Astrocyte (in vitro differentiated cells and primary cell): ENCODE measurements around the gene ZDHHC16. TPM values are rescaled to one million over a fixed set of nuclear protein-coding genes. Genes with fewer than 3 reads are reported as not detected.

Experiments
- DNase-seq: peaks from one replicate; pipeline ENCODE4 v3.0.0-alpha.2; 2010; ENCODE audit warnings: low read depth
- FAIRE-seq: peaks from 2 replicates; lab custom pipeline; 2011; peaks lifted over from hg19 to GRCh38; lab: Jason Lieb, UNC
- H2AFZ ChIP-seq: 2 replicates; pipeline ENCODE4 v1.6.0; 2012; ENCODE audit warnings: low read depth, low read length, inconsistent platforms
- H3K27ac ChIP-seq: 2 replicates; pipeline ENCODE4 v1.5.1; 2011; ENCODE audit warnings: low read depth, low read length, inconsistent platforms
- H3K27me3 ChIP-seq: 2 replicates; pipeline ENCODE4 v1.6.0; 2011; ENCODE audit warnings: low read length, inconsistent platforms; ENCODE audit not compliant: insufficient read depth
- H3K36me3 ChIP-seq: 2 replicates; pipeline ENCODE4 v1.5.1; 2011; ENCODE audit warnings: low read length, inconsistent platforms; ENCODE audit not compliant: insufficient read depth
- H3K4me1 ChIP-seq: 2 replicates; pipeline ENCODE4 v1.5.1; 2011; ENCODE audit warnings: low read length, inconsistent platforms; ENCODE audit not compliant: insufficient read depth
- H3K4me2 ChIP-seq: 2 replicates; pipeline ENCODE4 v1.6.0; 2012; ENCODE audit warnings: low read length, inconsistent platforms
- H3K4me3 ChIP-seq: 2 replicates; pipeline ENCODE4 v1.5.1; 2011; ENCODE audit warnings: low read depth, mild to moderate bottlenecking, low read length, inconsistent platforms; ENCODE audit not compliant: insufficient read depth
- H3K79me2 ChIP-seq: 2 replicates; pipeline ENCODE4 v1.6.0; 2012; ENCODE audit warnings: mild to moderate bottlenecking, low read length, inconsistent platforms; ENCODE audit not compliant: insufficient read depth
- H3K9ac ChIP-seq: 2 replicates; pipeline ENCODE4 v1.6.0; 2012; ENCODE audit warnings: mild to moderate bottlenecking, low read length, inconsistent platforms
- H3K9me3 ChIP-seq: 2 replicates; pipeline ENCODE4 v1.5.1; 2012; ENCODE audit warnings: low read depth, mild to moderate bottlenecking, low read length, inconsistent platforms; ENCODE audit not compliant: insufficient read depth
- H4K20me1 ChIP-seq: 2 replicates; pipeline ENCODE4 v1.6.0; 2012; ENCODE audit warnings: low read length, inconsistent platforms; ENCODE audit not compliant: insufficient read depth
- H3K27ac Mint-ChIP-seq: one replicate; pipeline ENCODE4 v1.8.0; 2021; ENCODE audit warnings: mild to moderate bottlenecking, mixed read lengths; ENCODE audit not compliant: unreplicated experiment
- H3K27me3 Mint-ChIP-seq: one replicate; pipeline ENCODE4 v1.8.0; 2021; ENCODE audit warnings: low read depth, mixed read lengths; ENCODE audit not compliant: unreplicated experiment
- H3K36me3 Mint-ChIP-seq: one replicate; pipeline ENCODE4 v1.8.0; 2021; ENCODE audit warnings: low read depth, mixed read lengths; ENCODE audit not compliant: unreplicated experiment
- H3K4me1 Mint-ChIP-seq: one replicate; pipeline ENCODE4 v1.8.0; 2021; ENCODE audit warnings: low read depth, mixed read lengths; ENCODE audit not compliant: unreplicated experiment
- H3K4me3 Mint-ChIP-seq: one replicate; pipeline ENCODE4 v1.8.0; 2021; ENCODE audit warnings: mild to moderate bottlenecking, moderate library complexity, mixed read lengths; ENCODE audit not compliant: unreplicated experiment
- H3K9me3 Mint-ChIP-seq: one replicate; pipeline ENCODE4 v1.8.0; 2021; ENCODE audit warnings: mild to moderate bottlenecking, mixed read lengths; ENCODE audit not compliant: unreplicated experiment
- EZH2 ChIP-seq: IDR thresholded peaks from 2 replicates; pipeline ENCODE4 v1.6.1; 2012; ENCODE audit warnings: mild to moderate bottlenecking, low read length, inconsistent platforms; ENCODE audit not compliant: insufficient read depth
- total RNA-seq: library from RNA; stranded (reverse); gene quantifications from 2 replicates; pipeline ENCODE4 v1.2.1, GENCODE V29; 2021
- TF ChIP-seq, protein P1 (sequence below): IDR thresholded peaks from 2 replicates; pipeline ENCODE4 v1.5.1; 2011; ENCODE audit warnings: low read depth, mild to moderate bottlenecking, inconsistent platforms, low read length, moderate library complexity; ENCODE audit not compliant: insufficient read depth

The ZDHHC16 gene
- total RNA-seq, 1 donor from 2014 or later = 53.5 TPM

DNA sequence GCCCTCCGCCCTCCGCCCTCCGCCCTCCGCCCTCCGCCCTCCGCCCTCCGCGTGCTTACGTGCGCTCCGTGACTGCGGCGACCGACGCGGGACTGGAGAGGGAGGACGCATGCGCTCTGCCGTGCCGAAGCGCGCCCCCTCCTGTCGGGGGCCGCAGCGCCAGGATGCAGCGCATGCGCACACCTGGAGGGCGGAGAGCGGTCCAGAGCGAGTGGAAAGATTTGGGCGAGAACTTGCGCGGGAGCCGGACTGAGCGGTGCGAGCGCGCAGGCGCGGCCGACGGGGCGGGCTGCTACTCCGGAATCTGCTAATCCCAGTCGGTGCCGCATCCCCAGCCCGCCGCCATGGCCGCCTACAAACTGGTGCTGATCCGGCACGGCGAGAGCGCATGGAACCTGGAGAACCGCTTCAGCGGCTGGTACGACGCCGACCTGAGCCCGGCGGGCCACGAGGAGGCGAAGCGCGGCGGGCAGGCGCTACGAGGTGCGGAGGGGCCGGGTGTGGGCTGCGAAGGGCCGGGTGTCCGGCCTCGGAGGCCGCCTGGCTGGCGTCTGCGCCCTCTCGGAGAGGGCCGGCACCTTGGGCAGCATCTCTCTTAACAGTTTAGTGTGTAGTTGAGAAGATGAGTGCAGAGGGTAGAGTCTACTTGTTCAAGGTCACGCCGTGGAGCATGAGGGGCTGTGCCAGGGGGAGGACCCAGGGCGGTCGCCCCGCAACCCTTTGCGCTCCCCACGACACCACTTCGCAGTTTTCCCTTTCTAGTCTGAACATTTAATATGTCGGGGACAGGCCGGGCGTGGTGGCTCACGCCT is 19.8 kb upstream of the ZDHHC16 start, which contains the start of gene PGAM1:
TSS of gene PGAM1 (plus strand) at position 228 of the 812 bp plus-strand sequence. CDS start at position 345, 117 bp downstream.
- H4K20me1 ChIP-seq = peaks cover 34% of the 10 kb centered on the region
- no peaks in the 10 kb centered on the region for H3K27me3 ChIP-seq
- peak within 1 kb of the TSS; percentile 90 for H3K9ac ChIP-seq
- H3K79me2 ChIP-seq = peaks cover 66% of the 10 kb centered on the region
- H3K4me2 ChIP-seq = peak within 1 kb of the TSS; percentile 99
- Mint-ChIP-seq H3K36me3 (peaks cover 7% of the 10 kb centered on the region), H3K27ac (peak within 1 kb of the TSS; percentile 91), H3K4me1 (peaks cover 19% of the 10 kb centered on the region), H3K4me3 (peak within 1 kb of the TSS; percentile 96), H3K27me3 (no peaks in the 10 kb centered on the region), H3K9me3 (no peaks in the 10 kb centered on the region)
- H2AFZ ChIP-seq = peak within 1 kb of the TSS; percentile 50
- no peak for FAIRE-seq
- H3K4me3 ChIP-seq = peak within 1 kb of the TSS; percentile 96
- peaks cover 17% of the 10 kb centered on the region for H3K36me3 ChIP-seq
- no peaks in the 10 kb centered on the region for H3K9me3 ChIP-seq
- peak within 1 kb of the TSS; percentile 86 for H3K27ac ChIP-seq
- TF ChIP-seq, protein P1, sequence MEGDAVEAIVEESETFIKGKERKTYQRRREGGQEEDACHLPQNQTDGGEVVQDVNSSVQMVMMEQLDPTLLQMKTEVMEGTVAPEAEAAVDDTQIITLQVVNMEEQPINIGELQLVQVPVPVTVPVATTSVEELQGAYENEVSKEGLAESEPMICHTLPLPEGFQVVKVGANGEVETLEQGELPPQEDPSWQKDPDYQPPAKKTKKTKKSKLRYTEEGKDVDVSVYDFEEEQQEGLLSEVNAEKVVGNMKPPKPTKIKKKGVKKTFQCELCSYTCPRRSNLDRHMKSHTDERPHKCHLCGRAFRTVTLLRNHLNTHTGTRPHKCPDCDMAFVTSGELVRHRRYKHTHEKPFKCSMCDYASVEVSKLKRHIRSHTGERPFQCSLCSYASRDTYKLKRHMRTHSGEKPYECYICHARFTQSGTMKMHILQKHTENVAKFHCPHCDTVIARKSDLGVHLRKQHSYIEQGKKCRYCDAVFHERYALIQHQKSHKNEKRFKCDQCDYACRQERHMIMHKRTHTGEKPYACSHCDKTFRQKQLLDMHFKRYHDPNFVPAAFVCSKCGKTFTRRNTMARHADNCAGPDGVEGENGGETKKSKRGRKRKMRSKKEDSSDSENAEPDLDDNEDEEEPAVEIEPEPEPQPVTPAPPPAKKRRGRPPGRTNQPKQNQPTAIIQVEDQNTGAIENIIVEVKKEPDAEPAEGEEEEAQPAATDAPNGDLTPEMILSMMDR = peak; percentile 39
- TF ChIP-seq EZH2 = no peak
- H3K4me1 ChIP-seq = peaks cover 26% of the 10 kb centered on the region
- DNase-seq = peak; percentile 82

DNA sequence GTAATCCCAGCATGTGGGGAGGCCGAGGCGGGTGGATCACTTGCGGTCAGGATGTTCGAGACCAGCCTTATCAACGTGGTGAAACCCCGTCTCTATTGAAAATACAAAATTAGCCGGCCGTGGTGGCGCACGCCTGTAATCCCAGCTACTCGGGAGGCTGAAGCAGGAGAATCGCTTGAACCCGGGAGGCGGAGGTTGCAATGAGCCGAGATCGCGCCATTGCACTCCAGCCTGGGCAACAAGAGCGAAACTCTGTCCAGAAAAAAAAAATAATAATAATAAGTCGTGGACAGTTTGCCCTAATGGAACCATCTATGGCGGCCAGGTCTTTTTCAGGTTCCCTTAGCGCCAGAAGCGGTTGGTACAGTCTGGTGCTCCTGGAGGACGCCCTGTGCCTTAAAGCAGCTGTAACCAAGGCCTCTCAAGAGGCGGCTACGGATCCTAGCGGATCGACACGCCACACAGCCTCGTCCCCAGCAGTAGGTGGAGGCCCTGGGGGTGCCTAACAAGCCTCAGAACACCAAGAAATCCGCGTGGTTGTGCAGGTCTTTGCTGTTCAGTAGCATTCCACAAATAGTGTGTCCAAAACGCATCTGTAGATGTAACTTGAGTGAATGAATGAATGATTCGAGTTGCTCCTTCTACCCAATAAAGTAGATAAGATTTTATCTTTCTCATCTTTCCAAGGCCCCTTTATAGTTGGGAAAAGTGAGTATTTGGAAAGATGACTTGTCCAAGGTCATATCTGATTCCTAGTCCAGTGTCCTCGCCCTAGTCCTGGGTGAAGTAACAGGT is 19.0 kb upstream of the ZDHHC16 start:
- TF ChIP-seq EZH2 = no peak
- TF ChIP-seq, protein P1 = no peak
- H4K20me1 ChIP-seq = peaks cover 42% of the 10 kb centered on the region
- no peaks in the 10 kb centered on the region for H3K27me3 ChIP-seq
- Mint-ChIP-seq H3K27ac (peak overlapping the region; percentile 91), H3K36me3 (peaks cover 11% of the 10 kb centered on the region), H3K4me1 (peaks cover 22% of the 10 kb centered on the region), H3K27me3 (no peaks in the 10 kb centered on the region), H3K9me3 (no peaks in the 10 kb centered on the region), H3K4me3 (peak overlapping the region; percentile 96)
- FAIRE-seq = no peak
- no peaks in the 10 kb centered on the region for H3K9me3 ChIP-seq
- peak overlapping the region; percentile 86 for H3K27ac ChIP-seq
- H3K79me2 ChIP-seq = peaks cover 68% of the 10 kb centered on the region
- H3K9ac ChIP-seq = peak overlapping the region; percentile 90
- peak overlapping the region; percentile 30 for H2AFZ ChIP-seq
- H3K4me1 ChIP-seq = peaks cover 26% of the 10 kb centered on the region
- H3K4me2 ChIP-seq = peak overlapping the region; percentile 99
- peaks cover 21% of the 10 kb centered on the region for H3K36me3 ChIP-seq
- peak overlapping the region; percentile 96 for H3K4me3 ChIP-seq
- no peak for DNase-seq
